ENCODE data around the gene DNAH2.
"Not testable (repeated sequence)": the region's sequence is repeated elsewhere in the genome, so short reads cannot be mapped to it uniquely, and the experiment has no call there.

Gene DNAH2

GRCh38 chr17:7786866-7787265, 69.3 kb downstream of the DNAH2 start:
- DNase-seq: no peak

- DNase-seq: no peak
These were observed 71.6 kb downstream of the DNAH2 start for GRCh38 chr17:7789131-7789530.

- no peak for DNase-seq
These were observed 72.6 kb downstream of the DNAH2 start for GRCh38 chr17:7790150-7790549.

- DNase-seq: no peak
These were observed 75.1 kb downstream of the DNAH2 start for GRCh38 chr17:7792611-7793010.

- no peak for DNase-seq
These were observed 76.6 kb downstream of the DNAH2 start for GRCh38 chr17:7794075-7794663.

- no peak for DNase-seq
These were observed 80.4 kb downstream of the DNAH2 start for GRCh38 chr17:7797976-7798375.

GRCh38 chr17:7798839-7799238, 81.3 kb downstream of the DNAH2 start:
- no peak for DNase-seq

GRCh38 chr17:7803981-7804380, 86.4 kb downstream of the DNAH2 start:
- peak; percentile 45 for DNase-seq

GRCh38 chr17:7806587-7806986, 89.0 kb downstream of the DNAH2 start:
- no peak for DNase-seq

GRCh38 chr17:7807206-7807605, 89.7 kb downstream of the DNAH2 start:
- no peak for DNase-seq

- DNase-seq: no peak
These were observed 91.7 kb downstream of the DNAH2 start for GRCh38 chr17:7809086-7809790.

GRCh38 chr17:7809791-7810343, 92.3 kb downstream of the DNAH2 start:
- DNase-seq: not testable (repeated sequence)

- DNase-seq: no peak
These were observed 93.7 kb downstream of the DNAH2 start for GRCh38 chr17:7811251-7811650.

GRCh38 chr17:7814969-7815368, 97.4 kb downstream of the DNAH2 start:
- no peak for DNase-seq

- DNase-seq: no peak
These were observed 99.5 kb downstream of the DNAH2 start for GRCh38 chr17:7816926-7817642.

GRCh38 chr17:7817643-7817964, 100.1 kb downstream of the DNAH2 start:
- no peak for DNase-seq

GRCh38 chr17:7818026-7818425, 100.5 kb downstream of the DNAH2 start:
- no peak for DNase-seq

GRCh38 chr17:7818746-7819645, 101.5 kb downstream of the DNAH2 start:
- DNase-seq: no peak

GRCh38 chr17:7820231-7820630, 102.7 kb downstream of the DNAH2 start:
- DNase-seq: no peak

- no peak for DNase-seq
These were observed 104.6 kb downstream of the DNAH2 start for GRCh38 chr17:7822126-7822525.

- no peak for DNase-seq
These were observed 106.0 kb downstream of the DNAH2 start for GRCh38 chr17:7823581-7824001.

- DNase-seq: no peak
These were observed 106.7 kb downstream of the DNAH2 start for GRCh38 chr17:7824021-7824924.
